IMR-90 (cell line): Measurements from ENCODE around the gene ANGPTL5. TPM values are rescaled to one million over a fixed set of nuclear protein-coding genes. Genes with fewer than 3 reads are reported as not detected.

Experiments
- ATAC-seq: fragments of 200-7000 bp; cut with Tn5 transposase; 2 replicates; pipeline ENCODE4 v1.9.1; 2020; ENCODE audit warnings: low read depth, mild to moderate bottlenecking, moderate library complexity
- BruUV-seq: library from RNA; stranded (reverse); fragments of 400-500 nt; replicated peaks from 2 replicates; lab custom pipeline; 2021; lab: Mats Ljungman, UMichigan
- CTCF ChIA-PET: fragments of 300-600 bp; formaldehyde crosslinking; extraction: SDS; loops from one replicate; lab custom pipeline; 2021; ENCODE audit warnings: antibody characterized with exemption; lab: Yijun Ruan, JAX
- POLR2A ChIA-PET: fragments of 300-600 bp; sonication (Branson Sonifier 250); formaldehyde crosslinking; loops from one replicate; lab custom pipeline; 2022; ENCODE audit warnings: antibody characterized with exemption; ENCODE audit not compliant: unreplicated experiment; lab: Charles Lee
- DNase-seq: peaks from one replicate; pipeline ENCODE4 v3.0.0; 2013
- H2AFZ ChIP-seq: replicated peaks from 2 replicates; pipeline ENCODE3; 2013; ENCODE audit warnings: low read length, mild to moderate bottlenecking; ENCODE audit not compliant: poor library complexity
- H2AK5ac ChIP-seq: 2 replicates; pipeline ENCODE4 v1.6.1; 2013; ENCODE audit warnings: low read depth, low read length, inconsistent platforms
- H2AK9ac ChIP-seq: replicated peaks from 2 replicates; pipeline ENCODE3; 2013; ENCODE audit warnings: mild to moderate bottlenecking, low read depth, low read length, moderate library complexity; ENCODE audit not compliant: poor library complexity
- H2BK120ac ChIP-seq: 2 replicates; pipeline ENCODE4 v1.6.1; 2013; ENCODE audit warnings: low read depth, low read length, inconsistent platforms
- H2BK15ac ChIP-seq: 3 replicates; pipeline ENCODE4 v1.6.1; 2013; ENCODE audit warnings: low read depth, low read length, inconsistent platforms
- H2BK20ac ChIP-seq: 2 replicates; pipeline ENCODE4 v1.6.1; 2013; ENCODE audit warnings: low read depth, mild to moderate bottlenecking, inconsistent platforms, low read length, moderate library complexity
- H2BK5ac ChIP-seq: 2 replicates; pipeline ENCODE4 v1.6.1; 2013; ENCODE audit warnings: mild to moderate bottlenecking, low read depth, low read length, inconsistent platforms; ENCODE audit not compliant: poor library complexity, severe bottlenecking
- H3K14ac ChIP-seq: replicated peaks from 2 replicates; pipeline ENCODE4 v1.6.1; 2013; ENCODE audit warnings: low read depth, low read length, inconsistent platforms
- H3K18ac ChIP-seq: 2 replicates; pipeline ENCODE4 v1.6.1; 2013; ENCODE audit warnings: low read depth, low read length, control low read depth
- H3K23ac ChIP-seq: 2 replicates; pipeline ENCODE4 v1.6.1; 2013; ENCODE audit warnings: low read depth, low read length, inconsistent platforms
- H3K27ac ChIP-seq: 2 replicates; pipeline ENCODE4 v1.5.1; 2013; ENCODE audit warnings: mild to moderate bottlenecking, control low read depth, low read length; ENCODE audit not compliant: insufficient read depth
- H3K27me3 ChIP-seq: 2 replicates; pipeline ENCODE4 v1.6.1; 2013; ENCODE audit warnings: low read length; ENCODE audit not compliant: control insufficient read depth, insufficient read depth
- H3K36me3 ChIP-seq: 2 replicates; pipeline ENCODE4 v1.6.1; 2013; ENCODE audit warnings: low read length, mixed read lengths; ENCODE audit not compliant: control insufficient read depth, insufficient read depth
- H3K4ac ChIP-seq: 2 replicates; pipeline ENCODE4 v1.6.1; 2013; ENCODE audit warnings: low read depth, low read length, inconsistent platforms
- H3K4me1 ChIP-seq: 2 replicates; pipeline ENCODE4 v1.6.1; 2013; ENCODE audit warnings: low read length, mixed read lengths; ENCODE audit not compliant: control insufficient read depth, insufficient read depth
- H3K4me2 ChIP-seq: 2 replicates; pipeline ENCODE4 v1.6.1; 2013; ENCODE audit warnings: low read depth, mild to moderate bottlenecking, control low read depth, low read length, moderate library complexity
- H3K4me3 ChIP-seq: 2 replicates; pipeline ENCODE4 v1.5.1; 2013; ENCODE audit warnings: low read depth, mild to moderate bottlenecking, control low read depth, low read length, moderate library complexity; ENCODE audit not compliant: insufficient read depth
- H3K56ac ChIP-seq: 2 replicates; pipeline ENCODE4 v1.6.1; 2013; ENCODE audit warnings: low read length, inconsistent platforms; ENCODE audit not compliant: insufficient read depth; ENCODE audit errors: extremely low read depth
- H3K79me1 ChIP-seq, 2 experiments: 2 replicates each; pipeline ENCODE4 v1.6.1; 2013; ENCODE audit warnings: low read length in 2 of 2, inconsistent platforms in 1 of 2, low read depth in 1 of 2
- H3K9ac ChIP-seq: 2 replicates; pipeline ENCODE4 v1.6.1; 2013; ENCODE audit warnings: low read depth, low read length, control low read depth
- H3K9me1 ChIP-seq: 2 replicates; pipeline ENCODE4 v1.6.1; 2013; ENCODE audit warnings: low read length, inconsistent platforms; ENCODE audit not compliant: insufficient read depth
- H3K9me3 ChIP-seq: 2 replicates; pipeline ENCODE4 v1.6.1; 2013; ENCODE audit warnings: low read length; ENCODE audit not compliant: control insufficient read depth, insufficient read depth
- H4K20me1 ChIP-seq: 2 replicates; pipeline ENCODE4 v1.6.1; 2013; ENCODE audit warnings: low read length, inconsistent platforms; ENCODE audit not compliant: insufficient read depth
- H4K5ac ChIP-seq: 2 replicates; pipeline ENCODE4 v1.6.1; 2013; ENCODE audit warnings: mild to moderate bottlenecking, low read depth, low read length, control low read depth
- H4K8ac ChIP-seq, 2 experiments: 2 replicates each; pipeline ENCODE4 v1.6.1; 2013; ENCODE audit warnings: low read depth in 2 of 2, low read length in 2 of 2, control low read depth in 1 of 2, inconsistent platforms in 1 of 2
- H4K91ac ChIP-seq: 2 replicates; pipeline ENCODE4 v1.6.1; 2013; ENCODE audit warnings: low read depth, low read length, inconsistent platforms; ENCODE audit not compliant: insufficient read depth
- BHLHE40 ChIP-seq: fragments of 150-350 bp; IDR thresholded peaks from 2 replicates; pipeline ENCODE4 v1.6.1; 2016; ENCODE audit warnings: mild to moderate bottlenecking, low read depth, low read length
- CEBPB ChIP-seq: IDR thresholded peaks from 2 replicates; pipeline ENCODE4 v1.6.1; 2012; ENCODE audit warnings: low read depth, low read length, improper control_type of control experiment
- CHD1 ChIP-seq: IDR thresholded peaks from 2 replicates; pipeline ENCODE4 v1.6.1; 2012; ENCODE audit warnings: low read depth, low read length, improper control_type of control experiment
- ELK1 ChIP-seq: fragments of 150-350 bp; IDR thresholded peaks from 2 replicates; pipeline ENCODE4 v1.6.1; 2016; ENCODE audit warnings: low read depth, mild to moderate bottlenecking, low read length, moderate library complexity, borderline replicate concordance
- FOS ChIP-seq: fragments of 150-350 bp; IDR thresholded peaks from 2 replicates; pipeline ENCODE4 v1.6.1; 2016; ENCODE audit warnings: low read depth, low read length
- MAFK ChIP-seq: IDR thresholded peaks from 2 replicates; pipeline ENCODE4 v1.6.1; 2012; ENCODE audit warnings: low read depth, low read length, improper control_type of control experiment
- MAZ ChIP-seq: IDR thresholded peaks from 2 replicates; pipeline ENCODE4 v1.6.1; 2012; ENCODE audit warnings: low read depth, mild to moderate bottlenecking, low read length, improper control_type of control experiment, moderate library complexity, borderline replicate concordance
- MXI1 ChIP-seq: IDR thresholded peaks from 2 replicates; pipeline ENCODE4 v1.6.1; 2012; ENCODE audit warnings: low read depth, mild to moderate bottlenecking, low read length, moderate library complexity, borderline replicate concordance
- NFE2L2 ChIP-seq: fragments of 150-350 bp; IDR thresholded peaks from 2 replicates; pipeline ENCODE4 v1.6.1; 2016; ENCODE audit warnings: low read depth, mild to moderate bottlenecking, low read length
- POLR2A ChIP-seq: IDR thresholded peaks from 2 replicates; pipeline ENCODE4 v1.6.1; 2012; ENCODE audit warnings: mild to moderate bottlenecking, low read depth, low read length
- RAD21 ChIP-seq: IDR thresholded peaks from 2 replicates; pipeline ENCODE4 v1.6.1; 2012; ENCODE audit warnings: low read length, improper control_type of control experiment
- RCOR1 ChIP-seq: IDR thresholded peaks from 2 replicates; pipeline ENCODE4 v1.6.1; 2012; ENCODE audit warnings: mild to moderate bottlenecking, low read length, improper control_type of control experiment; ENCODE audit not compliant: insufficient replicate concordance
- RFX5 ChIP-seq: IDR thresholded peaks from 2 replicates; pipeline ENCODE4 v1.8.0; 2012; ENCODE audit warnings: low read depth, mild to moderate bottlenecking, low read length, moderate library complexity
- SMC3 ChIP-seq: fragments of 150-350 bp; IDR thresholded peaks from 2 replicates; pipeline ENCODE4 v1.6.1; 2016; ENCODE audit warnings: low read depth, mild to moderate bottlenecking, antibody characterized with exemption, low read length, moderate library complexity
- WGBS, 2 experiments: methylation state at CpG; one replicate each; pipeline versions ENCODE4 v1.1.5 to v1.1.7; 2013; ENCODE audit warnings: missing lambda C conversion rate in 2 of 2; ENCODE audit not compliant: insufficient read length in 1 of 2; ENCODE audit errors: extremely low coverage in 2 of 2; 5-methylcytosine and 5-hydroxymethylcytosine counted together
- dilution Hi-C: fragments of 300-500 bp; cut with HindIII; formaldehyde crosslinking; loops from one replicate; pipeline ENCODE4 v1.14.3; 2018; ENCODE audit warnings: low sequenced_read_pairs; ENCODE audit not compliant: unreplicated experiment
- in situ Hi-C: fragments of 300-500 bp; cut with MboI; formaldehyde crosslinking; loops from 3 replicates; pipeline ENCODE4 v1.14.3; 2019; ENCODE audit warnings: low sequenced_read_pairs, inconsistent platforms, mixed read lengths
- intact Hi-C: fragments of 100-400 bp; cut with micrococcal nuclease; formaldehyde crosslinking; loops from 2 replicates; pipeline ENCODE4 v1.10.0; 2022
- polyA plus RNA-seq, 3 experiments: library from polyadenylated mRNA; depleted of rRNA; stranded (reverse); fragments of >200 nt; gene quantifications; 2 replicates each; pipeline ENCODE4 v1.2.3, GENCODE V29; 2012; ENCODE audit warnings: low replicate concordance in 1 of 3
- total RNA-seq: library from RNA; depleted of rRNA; stranded (reverse); fragments of >200 nt; gene quantifications from 2 replicates; pipeline ENCODE4 v1.2.3, GENCODE V29; 2012
- TF ChIP-seq, protein P1 (sequence below): fragments of 150-350 bp; IDR thresholded peaks from 2 replicates; pipeline ENCODE4 v1.6.1; 2017; ENCODE audit warnings: mild to moderate bottlenecking, antibody characterized with exemption, low read length, low read depth
- TF ChIP-seq, protein P2 (sequence below): conservative IDR thresholded peaks from 2 replicates; pipeline ENCODE4 v1.5.1; 2012; ENCODE audit warnings: mild to moderate bottlenecking, low read depth, low read length, improper control_type of control experiment

Gene ANGPTL5
- total and polyA plus RNA-seq, 2 of the 4 experiments (the other 2 are of a cell fraction) = not detected

- DNase-seq = peak; percentile 79
- Histone ChIP-seq H3K18ac (no peak overlapping the region; the same call in 1 of the 2 replicates), H2BK120ac (peak overlapping the region; percentile 16; the same call in 1 of the 2 replicates), H3K9me1 (peaks cover 3% of the 10 kb centered on the region; the same call in 1 of the 2 replicates), H4K91ac (no peak overlapping the region), H3K4me2 (no peak overlapping the region), H3K14ac (no peak overlapping the region), H3K4me3 (no peak overlapping the region), H3K4me1 (no peaks in the 10 kb centered on the region; the same call in 1 of the 2 replicates), H2BK20ac (peak overlapping the region; percentile 43; the same call in 1 of the 2 replicates), H3K27me3 (no peaks in the 10 kb centered on the region), H2AK9ac (no peak overlapping the region), H4K5ac (peak overlapping the region; percentile 91; the same call in 1 of the 2 replicates), H2BK5ac (peak overlapping the region; percentile 34), H3K4ac (peak overlapping the region; percentile 15; the same call in 1 of the 2 replicates), H3K27ac (no peak overlapping the region), H3K9me3 (no peaks in the 10 kb centered on the region), H3K79me1 (no peaks in the 10 kb centered on the region), H3K36me3 (no peaks in the 10 kb centered on the region), H4K8ac (peak overlapping the region in 1 of 2 experiments; percentile 38; a peak in 1 of 4 replicates), H3K9ac (no peak overlapping the region), H2AK5ac (peak overlapping the region; percentile 27; the same call in 1 of the 2 replicates), H2BK15ac (0 out of 3 replicates have a peak overlapping the region, but pooled peaks have one; percentile 51), H2AFZ (no peak overlapping the region), H3K23ac (no peak overlapping the region), H3K56ac (no peak overlapping the region), H4K20me1 (no peaks in the 10 kb centered on the region)
- no TSS peak for BruUV-seq
- no peak for TF ChIP-seq FOS
- no peak for TF ChIP-seq MXI1
- TF ChIP-seq, protein P1, sequence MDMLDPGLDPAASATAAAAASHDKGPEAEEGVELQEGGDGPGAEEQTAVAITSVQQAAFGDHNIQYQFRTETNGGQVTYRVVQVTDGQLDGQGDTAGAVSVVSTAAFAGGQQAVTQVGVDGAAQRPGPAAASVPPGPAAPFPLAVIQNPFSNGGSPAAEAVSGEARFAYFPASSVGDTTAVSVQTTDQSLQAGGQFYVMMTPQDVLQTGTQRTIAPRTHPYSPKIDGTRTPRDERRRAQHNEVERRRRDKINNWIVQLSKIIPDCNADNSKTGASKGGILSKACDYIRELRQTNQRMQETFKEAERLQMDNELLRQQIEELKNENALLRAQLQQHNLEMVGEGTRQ = no peak
- TF ChIP-seq, protein P2, sequence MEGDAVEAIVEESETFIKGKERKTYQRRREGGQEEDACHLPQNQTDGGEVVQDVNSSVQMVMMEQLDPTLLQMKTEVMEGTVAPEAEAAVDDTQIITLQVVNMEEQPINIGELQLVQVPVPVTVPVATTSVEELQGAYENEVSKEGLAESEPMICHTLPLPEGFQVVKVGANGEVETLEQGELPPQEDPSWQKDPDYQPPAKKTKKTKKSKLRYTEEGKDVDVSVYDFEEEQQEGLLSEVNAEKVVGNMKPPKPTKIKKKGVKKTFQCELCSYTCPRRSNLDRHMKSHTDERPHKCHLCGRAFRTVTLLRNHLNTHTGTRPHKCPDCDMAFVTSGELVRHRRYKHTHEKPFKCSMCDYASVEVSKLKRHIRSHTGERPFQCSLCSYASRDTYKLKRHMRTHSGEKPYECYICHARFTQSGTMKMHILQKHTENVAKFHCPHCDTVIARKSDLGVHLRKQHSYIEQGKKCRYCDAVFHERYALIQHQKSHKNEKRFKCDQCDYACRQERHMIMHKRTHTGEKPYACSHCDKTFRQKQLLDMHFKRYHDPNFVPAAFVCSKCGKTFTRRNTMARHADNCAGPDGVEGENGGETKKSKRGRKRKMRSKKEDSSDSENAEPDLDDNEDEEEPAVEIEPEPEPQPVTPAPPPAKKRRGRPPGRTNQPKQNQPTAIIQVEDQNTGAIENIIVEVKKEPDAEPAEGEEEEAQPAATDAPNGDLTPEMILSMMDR = peak; percentile 53
- no peak for TF ChIP-seq RFX5
- TF ChIP-seq SMC3 = peak; percentile 31; the same call in 1 of the 2 replicates
- TF ChIP-seq MAZ = no peak
- no peak for TF ChIP-seq NFE2L2
- TF ChIP-seq ELK1 = no peak
- no peak for TF ChIP-seq POLR2A
- TF ChIP-seq MAFK = no peak
- TF ChIP-seq RCOR1 = no peak
- peak; percentile 45 for TF ChIP-seq RAD21
- TF ChIP-seq BHLHE40 = no peak
- TF ChIP-seq CHD1 = no peak
- TF ChIP-seq CEBPB = no peak
- ChIA-PET POLR2A (no interaction called here), CTCF (interaction anchor here (0.6 to 1.9 kb wide), 9 partner anchors 11 to 75 kb away, joined by 3 to 13 read pairs (median 4); partner anchors contain the start of gene CEP126)
- intact Hi-C loops (no loop called here), dilution Hi-C loops (no loop called here), in situ Hi-C loops (no loop called here)
- WGBS, 2 experiments = 100% methylated on average over 1 of the region's 4 CpGs; no CpG with 5 or more reads in 1 of the 2 experiments
- peak; percentile 35; the same call in 1 of the 2 replicates for ATAC-seq
Observed at GRCh38 chr11:101880222-101880621, 36.1 kb downstream of the ANGPTL5 start.
